Effector memory CD8-positive, alpha-beta T cell (primary cell): ENCODE results near the gene BLVRB.

Experiments used
- ATAC-seq: fragments of 150-1000 bp; cut with Tn5 transposase; replicated peaks from 2 replicates; pipeline ENCODE4 v1.10.0; 2021; ENCODE audit warnings: mild to moderate bottlenecking, moderate library complexity
- DNase-seq, 3 experiments: peaks; one replicate each; pipeline ENCODE4 v3.0.0; 2021
- H3K27ac Mint-ChIP-seq, 2 donors: one replicate each; pipeline ENCODE4 v1.8.0; 2022; ENCODE audit warnings: mild to moderate bottlenecking in 2 of 2, mixed read lengths in 2 of 2, moderate library complexity in 2 of 2
- H3K27me3 Mint-ChIP-seq, 2 donors: one replicate each; pipeline ENCODE4 v1.8.0; 2022; ENCODE audit warnings: mixed read lengths in 2 of 2
- H3K36me3 Mint-ChIP-seq: one replicate; pipeline ENCODE4 v1.8.0; 2022; ENCODE audit warnings: mild to moderate bottlenecking, moderate library complexity, mixed read lengths; ENCODE audit not compliant: insufficient read depth
- H3K4me1 Mint-ChIP-seq, 2 donors: one replicate each; pipeline ENCODE4 v1.8.0; 2022; ENCODE audit warnings: low read depth in 2 of 2, mixed read lengths in 2 of 2
- H3K4me3 Mint-ChIP-seq, 2 donors: one replicate each; pipeline ENCODE4 v1.8.0; 2022; ENCODE audit warnings: mild to moderate bottlenecking in 2 of 2, mixed read lengths in 2 of 2, moderate library complexity in 2 of 2
- H3K9me3 Mint-ChIP-seq, 2 donors: one replicate each; pipeline ENCODE4 v1.8.0; 2022; ENCODE audit warnings: mixed read lengths in 2 of 2

The BLVRB gene

DNA sequence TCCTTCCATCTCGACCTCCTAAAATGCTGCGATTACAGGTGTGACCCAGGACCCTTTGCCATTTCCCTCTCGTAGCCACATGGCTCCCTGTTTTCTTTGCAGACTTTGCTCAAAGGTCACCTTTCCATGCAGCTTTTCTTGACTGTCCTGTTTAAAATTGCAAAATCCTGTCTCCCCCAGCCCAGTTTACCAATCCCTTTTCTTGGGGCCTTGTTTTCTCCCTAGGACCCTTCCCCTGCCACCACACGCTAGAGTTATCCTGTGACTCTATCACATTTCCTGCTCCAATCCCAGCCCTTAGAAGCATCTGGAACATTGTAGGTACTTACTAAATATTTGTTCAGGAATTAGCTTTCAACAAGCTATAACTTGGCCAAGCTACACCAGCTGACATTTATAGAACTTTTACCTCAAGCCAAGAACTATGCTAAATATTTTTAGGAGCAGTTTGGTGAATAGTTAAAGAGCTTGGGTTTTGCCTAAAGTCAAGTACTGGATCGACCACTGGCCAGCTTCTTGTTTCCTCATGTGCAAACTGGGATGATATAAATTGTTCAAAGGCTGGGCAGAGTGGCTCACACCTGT, 12.3 kb downstream of the BLVRB start:
- DNase-seq (no peak), ATAC-seq (no peak)
- no peak overlapping the region for H3K4me3 Mint-ChIP-seq
- no peaks in the 10 kb centered on the region for H3K27me3 Mint-ChIP-seq
- H3K27ac Mint-ChIP-seq: no peak overlapping the region
- H3K36me3 Mint-ChIP-seq: no peaks in the 10 kb centered on the region
- no peaks in the 10 kb centered on the region for H3K9me3 Mint-ChIP-seq
- H3K4me1 Mint-ChIP-seq: peaks cover 0 to 5% of the 10 kb centered on the region in 2 donors

DNA sequence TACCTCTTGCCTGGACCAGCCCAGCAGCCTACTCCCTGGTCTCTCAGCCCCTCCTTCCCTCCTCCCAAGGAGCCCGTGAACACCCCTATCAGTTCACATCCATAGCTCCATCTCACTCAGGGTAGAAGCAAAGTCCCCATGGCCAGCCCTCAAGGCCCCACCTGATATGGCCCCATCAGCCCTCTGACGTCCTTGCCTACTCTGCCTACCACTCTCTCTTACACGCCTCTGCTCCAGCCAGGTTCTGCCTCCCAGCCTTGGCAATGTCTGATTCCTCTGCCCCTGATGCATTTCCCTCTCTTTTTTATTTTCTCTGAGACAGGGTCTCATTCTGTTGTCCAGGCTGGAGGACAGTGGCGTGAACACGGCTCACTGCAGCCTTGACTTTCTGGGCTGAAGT, 13.5 kb downstream of the BLVRB start:
- Mint-ChIP-seq H3K4me1 (peaks cover 0 to 5% of the 10 kb centered on the region in 2 donors), H3K9me3 (no peaks in the 10 kb centered on the region), H3K27me3 (no peaks in the 10 kb centered on the region), H3K4me3 (no peak overlapping the region), H3K36me3 (no peaks in the 10 kb centered on the region), H3K27ac (no peak overlapping the region)
- DNase-seq: no peak
- ATAC-seq: no peak

DNA sequence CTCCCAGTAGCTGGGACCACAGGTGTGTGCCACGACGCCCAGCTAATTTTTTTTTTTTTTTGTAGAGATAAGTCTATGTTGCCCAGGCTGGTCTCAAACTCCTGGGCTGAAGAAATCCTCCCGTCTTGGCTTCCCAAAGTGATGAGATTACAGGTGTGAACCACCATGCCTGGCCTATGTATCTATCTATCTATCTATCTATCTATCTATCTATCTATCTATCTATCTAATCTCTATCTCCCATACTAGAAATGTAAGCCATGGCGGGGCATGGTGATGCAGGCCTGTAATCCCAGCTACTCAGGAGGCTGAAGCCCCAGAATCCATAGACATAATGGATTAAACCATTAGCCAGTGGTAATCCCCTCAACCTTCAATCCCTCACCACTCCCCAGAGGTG, 14.9 kb downstream of the BLVRB start:
- H3K27ac Mint-ChIP-seq: no peak overlapping the region
- H3K27me3 Mint-ChIP-seq: no peaks in the 10 kb centered on the region
- H3K9me3 Mint-ChIP-seq: no peaks in the 10 kb centered on the region
- H3K36me3 Mint-ChIP-seq: no peaks in the 10 kb centered on the region
- ATAC-seq: no peak
- DNase-seq: no peak
- H3K4me3 Mint-ChIP-seq: no peak overlapping the region
- peaks cover 0 to 5% of the 10 kb centered on the region in 2 donors for H3K4me1 Mint-ChIP-seq

DNA sequence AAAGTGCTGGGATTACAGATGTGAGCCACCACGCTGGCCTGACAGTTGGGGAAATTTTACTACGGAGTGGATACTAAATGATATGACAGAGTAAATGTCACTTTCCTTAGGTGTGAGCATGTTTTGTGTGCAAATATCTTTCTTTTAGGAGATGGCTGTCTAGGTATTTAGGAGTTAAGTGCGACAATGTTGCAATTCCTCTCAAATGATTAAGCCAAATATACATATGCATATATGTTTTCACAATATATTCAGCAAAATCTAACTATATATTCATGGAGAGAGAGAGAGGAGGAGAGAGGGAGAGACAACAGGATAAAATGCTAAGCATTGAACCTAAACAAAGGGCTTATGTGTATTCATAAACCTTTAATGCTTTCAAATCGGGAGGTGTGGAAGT, 16.0 kb downstream of the BLVRB start:
- H3K4me3 Mint-ChIP-seq: no peak overlapping the region
- peaks cover 5 to 9% of the 10 kb centered on the region in 2 donors for H3K4me1 Mint-ChIP-seq
- no peak for DNase-seq
- ATAC-seq: no peak
- no peaks in the 10 kb centered on the region for H3K27me3 Mint-ChIP-seq
- peaks cover 3% of the 10 kb centered on the region for H3K36me3 Mint-ChIP-seq
- H3K9me3 Mint-ChIP-seq: no peaks in the 10 kb centered on the region
- H3K27ac Mint-ChIP-seq: no peak overlapping the region

DNA sequence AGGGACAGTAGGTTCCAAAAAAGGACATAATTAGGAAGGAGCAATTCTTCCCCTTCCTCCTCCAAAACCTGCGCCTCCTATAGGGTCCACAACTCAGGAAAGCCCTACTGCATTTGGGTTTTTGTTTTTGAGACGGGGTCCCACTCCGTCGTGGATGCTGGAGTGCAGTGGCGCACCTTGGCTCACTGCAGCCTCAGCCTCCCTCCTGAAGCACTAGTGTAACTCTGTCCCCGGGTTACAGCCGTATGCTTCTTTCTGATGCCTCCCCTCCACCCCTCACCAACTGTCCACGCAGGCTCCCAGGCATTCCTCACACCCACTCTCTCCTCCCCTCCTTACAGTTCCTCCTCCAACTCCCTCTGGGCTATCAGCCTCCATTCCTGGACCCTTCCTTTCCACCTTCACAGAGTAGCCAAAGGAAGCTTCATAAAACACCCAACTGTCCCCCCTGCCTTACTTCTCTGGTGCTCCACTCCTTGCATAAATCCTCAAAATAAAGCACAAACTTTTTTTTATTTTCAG, 19.2 kb downstream of the BLVRB start:
- peak overlapping the region in 1 of 2 donors; percentile 4 for H3K4me3 Mint-ChIP-seq
- ATAC-seq: no peak
- peaks cover 29% of the 10 kb centered on the region for H3K36me3 Mint-ChIP-seq
- no peaks in the 10 kb centered on the region for H3K27me3 Mint-ChIP-seq
- peak overlapping the region in 1 of 2 donors; percentile 46 for H3K27ac Mint-ChIP-seq
- no peak for DNase-seq
- peaks cover 11 to 25% of the 10 kb centered on the region in 2 donors for H3K4me1 Mint-ChIP-seq
- H3K9me3 Mint-ChIP-seq: no peaks in the 10 kb centered on the region

DNA sequence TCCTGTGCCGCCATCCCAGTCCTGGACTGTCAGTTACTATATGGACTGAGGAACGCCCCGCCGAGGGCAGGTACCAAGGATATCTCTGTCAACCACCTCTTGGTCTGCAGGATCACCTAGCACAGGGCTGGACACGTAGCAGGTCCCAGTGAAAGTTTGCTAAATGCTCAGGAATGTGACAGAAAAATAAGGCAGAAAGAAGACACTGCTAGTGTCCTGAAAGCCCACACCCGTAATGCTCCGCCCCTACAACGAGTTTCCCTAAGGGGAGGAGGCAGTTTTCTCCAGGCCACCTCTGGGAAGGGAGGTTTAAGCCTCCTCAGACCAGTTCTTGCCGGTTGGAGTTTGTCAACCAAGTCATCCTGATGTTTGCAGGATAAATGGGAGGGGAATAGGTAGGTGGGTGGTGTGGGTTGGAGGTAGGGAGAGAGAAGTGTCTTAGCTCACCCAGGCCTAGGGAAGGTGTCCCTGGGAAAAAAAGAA, 19.7 kb downstream of the BLVRB start:
- H3K4me3 Mint-ChIP-seq: peak overlapping the region; percentile 29 to 51
- peaks cover 34% of the 10 kb centered on the region for H3K36me3 Mint-ChIP-seq
- H3K27me3 Mint-ChIP-seq: no peaks in the 10 kb centered on the region
- ATAC-seq: no peak
- DNase-seq: no peak
- peak overlapping the region in 1 of 2 donors; percentile 93 for H3K27ac Mint-ChIP-seq
- no peaks in the 10 kb centered on the region for H3K9me3 Mint-ChIP-seq
- H3K4me1 Mint-ChIP-seq: peaks cover 11 to 25% of the 10 kb centered on the region in 2 donors

DNA sequence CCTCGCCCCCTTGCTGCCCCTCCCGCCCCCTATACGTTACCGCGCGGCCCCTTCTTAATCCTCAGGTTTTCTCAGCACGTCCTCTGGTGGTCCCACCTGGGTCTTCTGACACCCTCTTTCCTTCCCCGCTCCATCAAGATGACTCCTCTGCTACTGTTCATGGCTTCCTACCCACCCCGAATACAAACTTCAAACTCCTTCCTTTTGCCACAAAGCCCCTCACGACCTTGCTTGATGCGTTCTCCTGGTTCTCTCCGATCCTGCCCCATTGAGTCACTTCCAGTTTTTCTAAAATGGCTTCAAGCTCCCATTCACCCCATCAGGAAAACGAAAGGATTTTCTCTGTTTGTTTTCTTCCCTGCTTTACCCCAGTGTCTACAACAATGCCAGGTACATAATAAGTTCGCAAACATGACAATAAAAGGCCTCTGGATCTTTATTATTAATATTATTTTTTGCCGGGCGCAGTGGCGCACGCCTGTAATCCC, 20.7 kb downstream of the BLVRB start:
- DNase-seq (no peak), ATAC-seq (no peak)
- peak overlapping the region; percentile 94 to 98 for H3K4me3 Mint-ChIP-seq
- no peaks in the 10 kb centered on the region for H3K9me3 Mint-ChIP-seq
- peak overlapping the region; percentile 93 to 96 for H3K27ac Mint-ChIP-seq
- H3K4me1 Mint-ChIP-seq: peaks cover 11 to 25% of the 10 kb centered on the region in 2 donors
- peaks cover 39% of the 10 kb centered on the region for H3K36me3 Mint-ChIP-seq
- H3K27me3 Mint-ChIP-seq: no peaks in the 10 kb centered on the region

DNA sequence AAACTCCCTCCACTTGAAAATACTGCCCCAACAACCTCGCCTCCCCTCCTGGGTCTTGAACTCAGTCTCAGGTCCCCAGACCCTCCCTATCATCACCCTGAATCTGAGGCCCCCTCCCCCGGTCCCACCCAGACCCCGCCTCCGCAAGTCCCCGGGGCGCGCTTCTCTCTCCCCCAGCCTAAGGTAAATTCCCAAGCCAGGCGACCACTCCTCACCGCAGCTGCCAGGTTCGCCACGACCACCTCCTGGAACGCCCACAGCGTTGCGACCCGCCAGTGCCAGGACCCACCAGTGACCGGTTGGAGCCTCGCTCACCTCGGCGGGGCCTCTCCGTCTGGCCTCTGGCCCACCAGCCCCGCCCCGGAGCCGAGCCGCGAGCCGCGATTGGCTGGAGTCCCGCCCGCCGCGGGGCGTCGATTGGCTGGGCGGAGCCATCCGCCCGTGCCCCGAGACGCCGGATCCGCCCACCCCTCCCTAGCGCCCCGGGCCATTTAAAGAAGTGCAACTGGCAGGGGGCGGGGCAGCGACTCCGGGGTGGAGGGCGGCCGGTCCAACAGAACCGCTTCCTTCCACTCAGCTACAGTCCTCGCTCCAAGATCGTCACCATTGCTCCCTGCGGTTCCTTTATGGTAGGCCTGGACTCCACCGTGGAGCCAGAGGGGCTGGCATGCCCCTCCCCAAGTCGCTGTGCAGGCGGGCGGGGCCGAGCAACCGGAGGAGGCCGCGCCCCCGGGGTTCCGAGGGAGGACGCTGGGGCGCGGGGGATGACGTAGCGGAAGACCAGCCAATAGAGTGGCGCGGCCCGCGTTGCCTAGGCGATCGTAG, 21.3 kb downstream of the BLVRB start, which contains the start of gene SERTAD3:
SERTAD3 (minus strand) TSS at position 336 of the 825 bp plus-strand sequence. CDS start 2,255 bp downstream, outside the sequence.
- Mint-ChIP-seq H3K9me3 (no peaks in the 10 kb centered on the region), H3K36me3 (peaks cover 39% of the 10 kb centered on the region), H3K4me1 (peaks cover 13 to 25% of the 10 kb centered on the region in 2 donors), H3K27me3 (no peaks in the 10 kb centered on the region), H3K4me3 (peak within 1 kb of the TSS; percentile 94 to 98), H3K27ac (peak within 1 kb of the TSS; percentile 93 to 96)
- peak; percentile 96 to 97 (median 96) for DNase-seq
- ATAC-seq: peak; percentile 69

DNA sequence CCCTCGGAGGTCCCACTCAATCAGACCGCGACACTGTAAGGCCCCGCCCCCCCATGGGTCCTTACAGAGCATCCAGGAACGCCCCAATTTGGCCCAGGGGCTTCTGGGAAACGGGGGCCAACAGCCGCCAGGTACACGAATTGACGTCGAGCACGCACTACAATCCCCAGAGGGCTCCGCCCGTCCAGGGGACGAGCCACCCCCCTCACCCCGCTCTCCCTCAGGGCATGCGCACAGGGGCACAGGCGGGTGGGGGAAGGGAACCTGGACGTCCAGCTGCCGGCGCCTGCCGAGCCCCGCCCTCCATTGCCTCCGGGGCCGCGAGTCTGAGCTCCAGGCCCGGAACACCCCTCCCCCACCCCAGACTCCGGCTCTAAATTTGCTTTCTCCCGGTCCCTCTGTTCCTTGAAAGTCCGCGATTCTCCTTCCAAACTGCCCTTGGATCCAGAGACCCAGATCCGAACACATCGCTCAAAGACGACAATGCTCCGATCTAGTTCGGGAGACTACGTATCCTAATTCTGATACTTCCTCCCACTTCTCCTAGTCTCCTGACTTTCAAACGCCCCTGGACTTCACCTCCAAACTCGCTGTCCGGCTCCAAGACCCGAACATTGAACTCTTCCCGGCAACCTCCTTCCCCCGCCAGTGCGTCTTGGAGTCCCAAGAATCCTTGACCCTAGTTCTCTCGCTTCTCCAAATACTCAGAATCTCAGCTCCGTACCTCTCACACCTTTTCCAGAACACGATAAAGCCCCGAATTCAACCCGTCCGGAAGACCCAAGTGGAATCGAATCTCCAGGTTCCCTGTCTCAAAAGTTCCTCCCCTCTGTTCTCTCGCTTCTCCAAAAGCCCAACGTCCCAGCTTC, 22.2 kb downstream of the BLVRB start:
- H3K36me3 Mint-ChIP-seq: peaks cover 39% of the 10 kb centered on the region
- ATAC-seq: peak; percentile 78
- H3K4me1 Mint-ChIP-seq: peaks cover 13 to 25% of the 10 kb centered on the region in 2 donors
- peak overlapping the region; percentile 93 to 96 for H3K27ac Mint-ChIP-seq
- no peaks in the 10 kb centered on the region for H3K27me3 Mint-ChIP-seq
- DNase-seq: peak; percentile 96 to 99 (median 97)
- H3K9me3 Mint-ChIP-seq: no peaks in the 10 kb centered on the region
- H3K4me3 Mint-ChIP-seq: peak overlapping the region; percentile 94 to 98

DNA sequence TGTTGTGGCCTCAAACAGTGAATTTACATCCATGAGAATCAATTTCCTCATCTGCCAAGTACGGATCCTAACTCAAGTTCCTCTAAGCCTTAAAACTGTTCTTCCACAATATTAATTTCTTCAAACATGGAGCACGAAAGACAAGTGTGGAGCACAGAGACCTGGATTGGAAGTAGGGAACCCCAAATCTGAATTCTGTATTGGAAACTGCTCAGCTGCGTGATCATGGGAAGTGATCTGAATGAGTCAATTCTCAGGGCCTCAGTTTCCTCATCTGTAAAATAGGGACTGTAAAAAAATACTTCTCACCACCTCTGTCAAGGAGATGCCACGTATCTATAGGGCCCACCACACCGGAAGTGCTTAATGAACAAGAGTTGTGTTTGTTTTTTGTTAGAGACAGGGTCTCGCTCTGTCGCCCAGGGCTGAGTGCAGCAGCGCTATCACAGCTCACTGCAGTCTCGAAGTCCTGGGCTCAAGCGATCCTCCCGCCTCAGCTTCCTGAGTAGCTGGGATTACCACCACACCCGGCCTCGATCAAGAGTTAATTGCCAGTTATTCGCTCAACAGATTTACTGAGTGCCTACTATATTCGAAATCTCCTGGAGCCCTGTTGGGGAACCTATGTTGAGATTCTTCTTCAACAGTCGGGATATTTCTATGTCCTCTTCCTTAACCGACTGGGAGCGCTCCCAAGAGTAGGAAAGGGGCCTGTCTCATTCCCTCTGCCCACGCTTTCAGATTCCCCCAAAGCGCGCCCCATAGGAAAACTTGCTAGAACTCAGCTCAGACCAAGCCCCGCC, 23.0 kb downstream of the BLVRB start:
- Mint-ChIP-seq H3K4me3 (peak overlapping the region; percentile 94 to 98), H3K4me1 (peaks cover 13 to 28% of the 10 kb centered on the region in 2 donors), H3K27me3 (no peaks in the 10 kb centered on the region), H3K9me3 (no peaks in the 10 kb centered on the region), H3K36me3 (peaks cover 43% of the 10 kb centered on the region), H3K27ac (peak overlapping the region; percentile 93 to 96)
- no peak for ATAC-seq
- DNase-seq: no peak

DNA sequence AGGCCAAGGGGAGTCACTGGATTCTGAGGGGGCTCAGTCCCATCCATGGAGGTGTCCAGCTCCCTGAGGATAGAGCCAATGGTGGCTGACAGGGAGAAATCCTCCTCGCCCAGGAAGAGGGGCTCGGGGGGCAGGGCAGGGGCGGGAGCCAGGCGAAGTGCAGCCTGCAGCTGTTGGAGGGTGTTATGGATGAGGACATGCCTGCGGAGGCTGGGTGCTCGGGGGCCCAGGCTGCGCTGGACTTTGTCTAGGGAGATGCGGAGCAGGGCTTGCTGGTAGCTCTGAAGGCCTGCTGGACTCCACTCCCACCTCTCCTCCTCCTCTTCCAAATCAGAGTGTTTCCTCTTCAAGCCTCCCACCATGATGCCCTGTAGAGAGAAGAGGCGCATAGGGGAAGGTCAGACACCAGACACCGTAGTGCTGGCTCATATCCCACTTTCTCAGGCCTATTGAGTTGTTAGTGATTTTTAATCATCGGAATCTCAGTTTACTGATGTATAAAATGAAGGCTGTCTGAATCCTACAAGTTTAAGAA, 23.8 kb downstream of the BLVRB start:
- Mint-ChIP-seq H3K36me3 (peaks cover 43% of the 10 kb centered on the region), H3K4me3 (peak overlapping the region; percentile 94 to 98)

DNA sequence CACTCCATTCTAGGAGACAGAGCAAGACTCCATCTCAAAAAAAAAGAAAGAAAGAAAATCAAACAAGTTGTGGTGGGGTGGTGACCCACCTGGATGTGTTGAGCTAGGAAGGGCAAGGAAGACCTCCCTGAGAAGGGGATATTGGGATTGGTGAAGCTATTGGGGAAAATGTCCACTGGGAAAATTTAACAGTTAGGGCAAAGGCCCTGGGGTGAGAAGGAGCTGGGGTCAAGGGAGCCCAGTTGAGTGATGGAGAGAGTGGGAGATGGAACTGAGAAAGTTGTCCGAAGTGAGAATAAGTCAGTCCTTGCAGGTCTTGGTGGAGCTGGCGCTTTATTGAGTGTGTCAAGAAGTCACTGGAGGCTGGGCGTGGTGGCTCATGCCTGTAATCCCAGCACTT, 27.3 kb downstream of the BLVRB start:
- Mint-ChIP-seq H3K27ac (no peak overlapping the region), H3K4me3 (no peak overlapping the region), H3K36me3 (peaks cover 31% of the 10 kb centered on the region), H3K9me3 (no peaks in the 10 kb centered on the region), H3K4me1 (peaks cover 12 to 19% of the 10 kb centered on the region in 2 donors), H3K27me3 (no peaks in the 10 kb centered on the region)
- DNase-seq: no peak
- no peak for ATAC-seq

More for the DNA sequence above, 23.8 kb downstream of the BLVRB start:
- ATAC-seq (no peak), DNase-seq (no peak)
- Mint-ChIP-seq H3K4me1 (peaks cover 13 to 28% of the 10 kb centered on the region in 2 donors), H3K27me3 (no peaks in the 10 kb centered on the region), H3K27ac (peak overlapping the region; percentile 80 to 96), H3K9me3 (no peaks in the 10 kb centered on the region)
